HepG2 (cell line): ENCODE measurements around the gene NUDT9. TPM values are rescaled to one million over a fixed set of nuclear protein-coding genes. Genes with fewer than 3 reads are reported as not detected.

Source experiments
- AGO1 ChIP-seq: fragments of 200-400 bp; formaldehyde crosslinking; IDR thresholded peaks from 2 replicates; pipeline ENCODE4 v1.6.1; 2017; ENCODE audit warnings: mild to moderate bottlenecking, low read depth, low read length, moderate library complexity; ENCODE audit not compliant: poor library complexity, severe bottlenecking
- DMAP1 ChIP-seq: IDR thresholded peaks from 2 replicates; pipeline ENCODE4 v1.6.1; 2016
- ELK4 ChIP-seq: sonication (generic); formaldehyde crosslinking; IDR thresholded peaks from 2 replicates; pipeline ENCODE4 v1.9.0; 2021; ENCODE audit warnings: missing genetic modification reagents, borderline replicate concordance
- HHEX ChIP-seq: IDR thresholded peaks from 2 replicates; pipeline ENCODE4 v1.6.1; 2016; ENCODE audit warnings: control low read depth
- HNRNPH1 ChIP-seq: fragments of 200-400 bp; formaldehyde crosslinking; optimal IDR thresholded peaks from 2 replicates; pipeline ENCODE3; 2017; ENCODE audit warnings: mild to moderate bottlenecking, low read depth, low read length
- ISL2 ChIP-seq: sonication (generic); formaldehyde crosslinking; IDR thresholded peaks from 2 replicates; pipeline ENCODE4 v1.5.0; 2020; ENCODE audit warnings: missing genetic modification reagents
- MED1 ChIP-seq: sonication (generic); formaldehyde crosslinking; IDR thresholded peaks from 2 replicates; pipeline ENCODE4 v1.4.0; 2020; ENCODE audit warnings: missing genetic modification reagents
- NR1H2 ChIP-seq: sonication (generic); formaldehyde crosslinking; IDR thresholded peaks from 2 replicates; pipeline ENCODE4 v1.8.1; 2022; ENCODE audit warnings: low read depth, missing genetic modification reagents, borderline replicate concordance
- PHF8 ChIP-seq: sonication (generic); formaldehyde crosslinking; IDR thresholded peaks from 2 replicates; pipeline ENCODE4 v1.5.0; 2020; ENCODE audit warnings: missing genetic modification reagents
- POLR2AphosphoS5 ChIP-seq: IDR thresholded peaks from 2 replicates; pipeline ENCODE4 v1.6.1; 2012; ENCODE audit warnings: low read depth, low read length
- RORA ChIP-seq: sonication (generic); formaldehyde crosslinking; IDR thresholded peaks from 2 replicates; pipeline ENCODE4 v1.5.0; 2020; ENCODE audit warnings: mild to moderate bottlenecking, missing genetic modification reagents, moderate library complexity
- SALL2 ChIP-seq: sonication (generic); formaldehyde crosslinking; IDR thresholded peaks from 2 replicates; pipeline ENCODE4 v1.8.1; 2023; ENCODE audit warnings: mild to moderate bottlenecking, missing genetic modification reagents, inconsistent platforms
- ZMYM2 ChIP-seq: sonication (generic); formaldehyde crosslinking; IDR thresholded peaks from 2 replicates; pipeline ENCODE4 v1.8.0; 2022; ENCODE audit warnings: mild to moderate bottlenecking, missing genetic modification reagents
- ZNF292 ChIP-seq: sonication (generic); formaldehyde crosslinking; IDR thresholded peaks from 2 replicates; pipeline ENCODE4 v1.8.1; 2022; ENCODE audit warnings: mild to moderate bottlenecking, low read depth, missing genetic modification reagents, borderline replicate concordance
- ZNF546 ChIP-seq: sonication (generic); formaldehyde crosslinking; conservative IDR thresholded peaks from 2 replicates; pipeline ENCODE4 v1.8.1; 2023; ENCODE audit warnings: mild to moderate bottlenecking, missing genetic modification reagents
- ZNF580 ChIP-seq: IDR thresholded peaks from 2 replicates; pipeline ENCODE4 v1.6.1; 2016; ENCODE audit warnings: low read depth, borderline replicate concordance
- ZNF644 ChIP-seq: IDR thresholded peaks from 2 replicates; pipeline ENCODE4 v1.6.1; 2016; ENCODE audit warnings: low read depth
- ZNF720 ChIP-seq: sonication (generic); formaldehyde crosslinking; IDR thresholded peaks from 2 replicates; pipeline ENCODE4 v1.4.0; 2020; ENCODE audit warnings: missing genetic modification reagents
- ZNF780A ChIP-seq: sonication (generic); formaldehyde crosslinking; IDR thresholded peaks from 2 replicates; pipeline ENCODE4 v1.8.0; 2022; ENCODE audit warnings: mild to moderate bottlenecking, missing genetic modification reagents, moderate library complexity
- polyA plus RNA-seq, 8 experiments: library from polyadenylated mRNA; depleted of rRNA in 3 of 8; stranded (reverse) in 7 of 8; unstranded in 1 of 8; fragments of >200 nt; fragmentation: Illumina TruSeq in 4 of 8; extraction: Trizol in 4 of 8; gene quantifications; 2 replicates each; pipeline versions ENCODE4 v1.2.1 to v1.2.3, GENCODE V29; 2011 to 2016; ENCODE audit warnings: low read depth in 4 of 8, missing spikeins in 1 of 8, mixed read lengths in 1 of 8; ENCODE audit not compliant: insufficient read depth in 1 of 8
- total RNA-seq, 5 experiments: library from RNA; depleted of rRNA; stranded (reverse); fragments of >200 nt; fragmentation: Illumina TruSeq; extraction: Trizol; gene quantifications; 2 replicates each; pipeline ENCODE4 v1.2.3, GENCODE V29; 2016; ENCODE audit warnings: low read depth in 1 of 5
- TF ChIP-seq, protein P1 (sequence below): sonication (generic); formaldehyde crosslinking; IDR thresholded peaks from 2 replicates; pipeline ENCODE4 v1.8.1; 2022; ENCODE audit warnings: low read depth, mild to moderate bottlenecking, missing genetic modification reagents
- TF ChIP-seq, protein P2 (sequence below): sonication (generic); formaldehyde crosslinking; IDR thresholded peaks from 2 replicates; pipeline ENCODE4 v1.4.0; 2020; ENCODE audit warnings: mild to moderate bottlenecking, missing genetic modification reagents

NUDT9 gene
- total and polyA plus RNA-seq, 2 of the 13 experiments (the other 11 are each of a cell fraction or from before 2014, with no cell fraction given), result 10.4 to 12.3 TPM

DNA sequence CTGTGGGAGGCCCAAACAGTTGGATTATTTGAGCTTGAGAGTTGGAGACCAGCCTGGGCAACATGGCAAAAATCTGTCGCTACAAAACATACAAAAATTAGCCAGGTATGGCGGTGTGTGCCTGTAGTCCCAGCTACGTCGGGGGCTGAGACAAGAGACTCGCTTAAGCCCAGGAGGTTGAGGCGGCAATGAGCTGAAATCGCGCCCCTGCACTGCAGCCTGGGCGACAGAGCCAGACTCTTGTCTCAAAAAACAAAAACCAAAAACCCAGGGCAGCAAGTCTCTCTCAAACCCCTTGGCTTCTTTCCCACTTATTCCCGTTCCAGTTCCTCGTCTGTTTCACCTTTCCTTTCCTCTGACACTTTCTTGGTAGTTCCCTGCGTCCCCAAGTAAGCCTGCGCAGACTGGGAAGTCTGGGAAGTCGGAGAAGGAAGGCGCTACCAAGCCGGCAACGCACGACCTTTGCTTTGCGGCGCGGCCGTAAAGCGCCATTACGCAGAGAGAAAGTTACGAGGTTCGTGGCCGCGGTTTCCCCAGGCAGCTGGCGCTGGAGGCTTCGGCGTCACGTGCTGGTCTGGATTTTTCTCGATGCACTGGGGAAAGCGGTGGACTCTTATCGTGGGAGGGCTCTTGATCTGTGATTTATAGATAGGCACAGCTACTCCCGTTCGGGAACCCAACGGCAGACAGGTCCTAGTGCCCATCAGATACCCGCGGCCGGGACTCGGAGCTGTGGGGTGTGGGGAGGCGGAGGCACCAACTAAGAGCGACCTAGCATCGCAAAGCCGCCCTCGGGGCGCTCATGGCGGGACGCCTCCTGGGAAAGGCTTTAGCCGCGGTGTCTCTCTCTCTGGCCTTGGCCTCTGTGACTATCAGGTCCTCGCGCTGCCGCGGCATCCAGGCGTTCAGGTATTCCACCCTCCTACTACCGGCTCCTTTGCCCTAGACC is at the start of gene NUDT9 (continued):
- TF ChIP-seq, protein P1, sequence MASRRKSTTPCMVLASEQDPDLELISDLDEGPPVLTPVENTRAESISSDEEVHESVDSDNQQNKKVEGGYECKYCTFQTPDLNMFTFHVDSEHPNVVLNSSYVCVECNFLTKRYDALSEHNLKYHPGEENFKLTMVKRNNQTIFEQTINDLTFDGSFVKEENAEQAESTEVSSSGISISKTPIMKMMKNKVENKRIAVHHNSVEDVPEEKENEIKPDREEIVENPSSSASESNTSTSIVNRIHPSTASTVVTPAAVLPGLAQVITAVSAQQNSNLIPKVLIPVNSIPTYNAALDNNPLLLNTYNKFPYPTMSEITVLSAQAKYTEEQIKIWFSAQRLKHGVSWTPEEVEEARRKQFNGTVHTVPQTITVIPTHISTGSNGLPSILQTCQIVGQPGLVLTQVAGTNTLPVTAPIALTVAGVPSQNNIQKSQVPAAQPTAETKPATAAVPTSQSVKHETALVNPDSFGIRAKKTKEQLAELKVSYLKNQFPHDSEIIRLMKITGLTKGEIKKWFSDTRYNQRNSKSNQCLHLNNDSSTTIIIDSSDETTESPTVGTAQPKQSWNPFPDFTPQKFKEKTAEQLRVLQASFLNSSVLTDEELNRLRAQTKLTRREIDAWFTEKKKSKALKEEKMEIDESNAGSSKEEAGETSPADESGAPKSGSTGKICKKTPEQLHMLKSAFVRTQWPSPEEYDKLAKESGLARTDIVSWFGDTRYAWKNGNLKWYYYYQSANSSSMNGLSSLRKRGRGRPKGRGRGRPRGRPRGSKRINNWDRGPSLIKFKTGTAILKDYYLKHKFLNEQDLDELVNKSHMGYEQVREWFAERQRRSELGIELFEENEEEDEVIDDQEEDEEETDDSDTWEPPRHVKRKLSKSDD, result peak; percentile 93
- TF ChIP-seq DMAP1 (CRISPR knock-in tag), result peak; percentile 92
- TF ChIP-seq RORA (CRISPR knock-in tag), result no peak
- peak; percentile 97 for TF ChIP-seq POLR2AphosphoS5
- TF ChIP-seq HHEX (CRISPR knock-in tag), result no peak
- TF ChIP-seq PHF8 (CRISPR knock-in tag), result peak; percentile 89
- TF ChIP-seq NR1H2, result no peak
- TF ChIP-seq ZNF546 (CRISPR knock-in tag), result no peak
- no peak for TF ChIP-seq HNRNPH1
- no peak for TF ChIP-seq ZNF720 (CRISPR knock-in tag)
- peak; percentile 35 for TF ChIP-seq AGO1
- TF ChIP-seq ZNF780A (CRISPR knock-in tag), result 0 out of 2 replicates have a peak, but pooled peaks have one; percentile 61
- TF ChIP-seq ISL2 (CRISPR knock-in tag), result peak; percentile 85; the same call in 1 of the 2 replicates
- TF ChIP-seq ZNF644, result no peak
- TF ChIP-seq ZNF580 (CRISPR knock-in tag), result peak; percentile 68; the same call in 1 of the 2 replicates
- TF ChIP-seq ZNF292 (CRISPR knock-in tag), result peak; percentile 57; the same call in 1 of the 2 replicates
- TF ChIP-seq, protein P2, sequence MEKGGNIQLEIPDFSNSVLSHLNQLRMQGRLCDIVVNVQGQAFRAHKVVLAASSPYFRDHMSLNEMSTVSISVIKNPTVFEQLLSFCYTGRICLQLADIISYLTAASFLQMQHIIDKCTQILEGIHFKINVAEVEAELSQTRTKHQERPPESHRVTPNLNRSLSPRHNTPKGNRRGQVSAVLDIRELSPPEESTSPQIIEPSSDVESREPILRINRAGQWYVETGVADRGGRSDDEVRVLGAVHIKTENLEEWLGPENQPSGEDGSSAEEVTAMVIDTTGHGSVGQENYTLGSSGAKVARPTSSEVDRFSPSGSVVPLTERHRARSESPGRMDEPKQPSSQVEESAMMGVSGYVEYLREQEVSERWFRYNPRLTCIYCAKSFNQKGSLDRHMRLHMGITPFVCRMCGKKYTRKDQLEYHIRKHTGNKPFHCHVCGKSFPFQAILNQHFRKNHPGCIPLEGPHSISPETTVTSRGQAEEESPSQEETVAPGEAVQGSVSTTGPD (CRISPR knock-in tag), result 0 out of 2 replicates have a peak, but pooled peaks have one; percentile 33
- TF ChIP-seq ELK4 (CRISPR knock-in tag), result no peak
- peak; percentile 41; the same call in 1 of the 2 replicates for TF ChIP-seq ZMYM2 (CRISPR knock-in tag)
- TF ChIP-seq MED1 (CRISPR knock-in tag), result peak; percentile 76
- peak; percentile 89; the same call in 1 of the 2 replicates for TF ChIP-seq SALL2 (CRISPR knock-in tag)
